ENCODE data around the gene SLIT3.
A peak's percentile ranks its signal among the peaks of the same experiment; 100 is the strongest.

The SLIT3 gene

GRCh38 chr5:168681556-168682183, 619.3 kb downstream of the SLIT3 start:
- DNase-seq (ENCODE audit: low read depth): peak; percentile 80
- TF ChIP-seq, protein P1, sequence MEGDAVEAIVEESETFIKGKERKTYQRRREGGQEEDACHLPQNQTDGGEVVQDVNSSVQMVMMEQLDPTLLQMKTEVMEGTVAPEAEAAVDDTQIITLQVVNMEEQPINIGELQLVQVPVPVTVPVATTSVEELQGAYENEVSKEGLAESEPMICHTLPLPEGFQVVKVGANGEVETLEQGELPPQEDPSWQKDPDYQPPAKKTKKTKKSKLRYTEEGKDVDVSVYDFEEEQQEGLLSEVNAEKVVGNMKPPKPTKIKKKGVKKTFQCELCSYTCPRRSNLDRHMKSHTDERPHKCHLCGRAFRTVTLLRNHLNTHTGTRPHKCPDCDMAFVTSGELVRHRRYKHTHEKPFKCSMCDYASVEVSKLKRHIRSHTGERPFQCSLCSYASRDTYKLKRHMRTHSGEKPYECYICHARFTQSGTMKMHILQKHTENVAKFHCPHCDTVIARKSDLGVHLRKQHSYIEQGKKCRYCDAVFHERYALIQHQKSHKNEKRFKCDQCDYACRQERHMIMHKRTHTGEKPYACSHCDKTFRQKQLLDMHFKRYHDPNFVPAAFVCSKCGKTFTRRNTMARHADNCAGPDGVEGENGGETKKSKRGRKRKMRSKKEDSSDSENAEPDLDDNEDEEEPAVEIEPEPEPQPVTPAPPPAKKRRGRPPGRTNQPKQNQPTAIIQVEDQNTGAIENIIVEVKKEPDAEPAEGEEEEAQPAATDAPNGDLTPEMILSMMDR (IDR thresholded peaks at IDR 0.05; ENCODE audit: low read length, missing control alignments): no peak

DNA sequence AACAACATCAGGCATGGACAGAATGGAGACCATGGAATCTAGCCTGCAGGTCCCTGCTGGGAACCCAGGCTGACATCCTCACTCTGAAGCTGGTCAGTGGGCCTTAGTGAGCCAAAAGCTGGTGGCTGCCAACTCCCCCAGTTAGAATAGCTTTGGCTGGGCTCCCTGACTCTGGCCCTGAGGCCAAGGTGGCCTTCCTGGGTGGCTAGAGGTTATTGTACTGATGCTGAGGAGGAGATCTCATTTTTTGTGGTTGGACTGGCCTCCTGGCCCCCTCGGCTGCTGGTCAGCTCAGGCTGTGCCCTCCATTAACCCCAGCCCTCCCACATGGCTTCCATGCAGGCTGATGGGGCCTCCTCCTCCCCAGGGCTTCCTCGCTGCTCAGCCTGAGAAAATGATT, 620.5 kb downstream of the SLIT3 start:
- no peak overlapping the region for H3K4me3 ChIP-seq (replicated peaks; ENCODE audit: low read depth, low read length)
- TF ChIP-seq, protein P1 (IDR thresholded peaks at IDR 0.05; ENCODE audit: low read length, missing control alignments): no peak
- no peak for DNase-seq (ENCODE audit: low read depth)

More at GRCh38 chr5:168681556-168682183, 619.3 kb downstream of the SLIT3 start:
- no peak overlapping the region for H3K4me3 ChIP-seq (replicated peaks; ENCODE audit: low read depth, low read length)

DNA sequence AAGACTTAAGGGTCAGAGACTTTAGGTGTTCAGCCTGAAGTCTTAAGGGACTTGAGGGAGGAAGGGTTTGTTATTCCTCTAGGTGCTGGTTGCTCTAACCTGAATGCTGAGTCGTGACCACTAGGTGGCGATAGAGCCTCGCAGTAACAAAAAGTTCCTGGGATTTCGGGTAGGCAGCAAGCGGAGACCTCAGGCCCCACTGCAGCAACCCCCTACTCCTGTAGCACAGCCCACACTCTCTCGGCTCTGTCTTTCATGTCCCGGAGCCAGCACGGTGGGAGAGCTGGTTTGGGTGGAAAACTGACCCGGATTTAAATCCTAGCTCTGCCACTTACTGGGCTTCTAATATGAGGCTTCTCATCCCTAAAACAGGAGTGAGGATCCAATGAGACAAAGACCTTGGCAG, 621.4 kb downstream of the SLIT3 start:
- DNase-seq (ENCODE audit: low read depth): peak; percentile 84
- TF ChIP-seq, protein P1 (IDR thresholded peaks at IDR 0.05; ENCODE audit: low read length, missing control alignments): peak; percentile 94
- no peak overlapping the region for H3K4me3 ChIP-seq (replicated peaks; ENCODE audit: low read depth, low read length)

DNA sequence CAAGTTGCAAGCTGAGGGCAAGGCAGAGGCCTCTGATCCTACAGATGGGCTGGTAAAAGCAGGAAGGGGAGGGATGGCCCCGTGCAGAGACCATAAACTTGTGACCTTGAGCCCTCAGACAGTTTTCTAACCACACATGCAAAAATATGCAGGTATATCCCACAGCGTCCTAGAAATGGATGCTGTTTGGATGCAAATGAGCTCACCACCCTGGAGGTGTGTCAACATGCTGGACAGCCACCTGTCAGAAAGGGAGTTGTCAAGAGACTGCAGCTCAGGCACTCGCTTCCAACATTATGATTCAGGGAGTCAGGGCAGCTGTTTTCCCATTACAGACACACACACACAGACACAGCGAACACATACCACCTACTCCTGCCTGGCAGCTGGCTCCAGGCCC, 624.4 kb downstream of the SLIT3 start:
- TF ChIP-seq, protein P1 (IDR thresholded peaks at IDR 0.05; ENCODE audit: low read length, missing control alignments): no peak
- DNase-seq (ENCODE audit: low read depth): no peak
- no peak overlapping the region for H3K4me3 ChIP-seq (replicated peaks; ENCODE audit: low read depth, low read length)

DNA sequence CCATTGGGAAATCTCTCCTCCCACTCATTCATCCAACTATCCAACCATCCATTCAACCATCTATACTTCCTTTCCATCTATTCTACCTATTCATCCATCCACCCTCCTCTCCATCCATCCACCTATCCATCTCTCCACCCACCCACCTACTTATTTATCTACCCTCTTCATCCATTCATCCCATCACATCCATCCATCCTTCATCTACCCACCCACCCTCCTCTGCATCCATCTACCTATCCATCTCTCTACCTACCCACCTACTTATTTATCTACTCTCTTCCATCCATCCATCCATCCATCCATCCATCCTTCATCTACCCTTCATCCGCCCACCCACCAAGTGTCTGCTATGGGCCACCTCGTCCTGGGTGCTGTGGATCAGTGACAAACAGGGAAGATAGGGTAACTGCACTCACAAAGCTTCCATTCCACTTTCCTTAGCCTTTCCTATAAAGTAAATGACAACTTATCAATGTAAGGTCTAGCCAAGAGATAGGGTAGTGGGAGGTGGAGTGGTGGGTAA, 625.0 kb downstream of the SLIT3 start:
- no peak for DNase-seq (ENCODE audit: low read depth)
- no peak overlapping the region for H3K4me3 ChIP-seq (replicated peaks; ENCODE audit: low read depth, low read length)
- TF ChIP-seq, protein P1 (IDR thresholded peaks at IDR 0.05; ENCODE audit: low read length, missing control alignments): no peak

DNA sequence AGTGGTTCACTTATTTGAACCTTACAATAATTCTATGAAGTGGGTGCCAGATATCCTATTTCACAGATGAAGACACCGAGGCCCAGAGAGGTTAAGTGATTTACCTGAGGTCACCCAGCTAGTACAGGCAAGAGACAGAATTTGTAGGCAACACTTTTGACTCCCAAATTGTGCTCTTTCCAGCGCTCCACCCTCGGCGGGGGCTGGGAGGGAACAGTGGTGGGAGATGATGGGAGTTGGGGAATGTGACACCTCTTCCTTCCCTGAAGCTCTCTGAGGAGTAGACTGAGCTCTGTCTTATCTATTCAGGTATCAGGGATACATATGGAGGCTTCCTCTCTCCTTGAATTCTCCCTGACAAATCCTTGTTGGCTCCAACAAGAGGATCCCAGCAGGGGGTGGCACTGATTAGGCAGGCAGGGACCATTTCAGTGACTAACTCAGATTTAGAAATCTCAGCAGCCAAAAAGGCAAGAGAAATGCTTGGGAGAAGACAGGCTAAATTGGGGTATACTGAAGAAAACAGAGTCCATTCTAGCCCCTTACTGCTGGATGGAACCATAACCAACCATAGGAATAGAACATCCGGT, 626.0 kb downstream of the SLIT3 start:
- H3K4me3 ChIP-seq (replicated peaks; ENCODE audit: low read depth, low read length): no peak overlapping the region
- DNase-seq (ENCODE audit: low read depth): no peak
- TF ChIP-seq, protein P1 (IDR thresholded peaks at IDR 0.05; ENCODE audit: low read length, missing control alignments): no peak

All from fibroblast of pulmonary artery (primary cell).